Cardiac fibroblast (primary cell): Measurements from ENCODE around the gene WDR87.

Experiments
- DNase-seq, 2 donors: peaks; one replicate each; pipeline versions ENCODE4 v3.0.0 to v3.0.0-alpha.2; 2010; ENCODE audit warnings: low read depth in 2 of 2
- H3K4me3 ChIP-seq, 2 donors: replicated peaks in 1 of 2; 1 replicate in 1 of 2; 2 replicates in 1 of 2; pipeline ENCODE4 v1.5.1; 2011; ENCODE audit warnings: low read depth in 2 of 2, low read length in 2 of 2, mild to moderate bottlenecking in 2 of 2, moderate library complexity in 1 of 2
- TF ChIP-seq, protein P1 (sequence below): IDR thresholded peaks from one replicate; pipeline ENCODE4 v1.5.1; 2011; ENCODE audit warnings: low read depth, mild to moderate bottlenecking, low read length, inconsistent platforms

The WDR87 gene

GRCh38 chr19:37950471-37951175, 44.2 kb upstream of the WDR87 start:
- TF ChIP-seq, protein P1, sequence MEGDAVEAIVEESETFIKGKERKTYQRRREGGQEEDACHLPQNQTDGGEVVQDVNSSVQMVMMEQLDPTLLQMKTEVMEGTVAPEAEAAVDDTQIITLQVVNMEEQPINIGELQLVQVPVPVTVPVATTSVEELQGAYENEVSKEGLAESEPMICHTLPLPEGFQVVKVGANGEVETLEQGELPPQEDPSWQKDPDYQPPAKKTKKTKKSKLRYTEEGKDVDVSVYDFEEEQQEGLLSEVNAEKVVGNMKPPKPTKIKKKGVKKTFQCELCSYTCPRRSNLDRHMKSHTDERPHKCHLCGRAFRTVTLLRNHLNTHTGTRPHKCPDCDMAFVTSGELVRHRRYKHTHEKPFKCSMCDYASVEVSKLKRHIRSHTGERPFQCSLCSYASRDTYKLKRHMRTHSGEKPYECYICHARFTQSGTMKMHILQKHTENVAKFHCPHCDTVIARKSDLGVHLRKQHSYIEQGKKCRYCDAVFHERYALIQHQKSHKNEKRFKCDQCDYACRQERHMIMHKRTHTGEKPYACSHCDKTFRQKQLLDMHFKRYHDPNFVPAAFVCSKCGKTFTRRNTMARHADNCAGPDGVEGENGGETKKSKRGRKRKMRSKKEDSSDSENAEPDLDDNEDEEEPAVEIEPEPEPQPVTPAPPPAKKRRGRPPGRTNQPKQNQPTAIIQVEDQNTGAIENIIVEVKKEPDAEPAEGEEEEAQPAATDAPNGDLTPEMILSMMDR: no peak
- H3K4me3 ChIP-seq: no peak overlapping the region
- DNase-seq: no peak

- TF ChIP-seq, protein P1: no peak
- H3K4me3 ChIP-seq: no peak overlapping the region
- no peak for DNase-seq
These were observed 42.0 kb upstream of the WDR87 start for GRCh38 chr19:37948362-37948761.

- H3K4me3 ChIP-seq: no peak overlapping the region
- no peak for DNase-seq
- TF ChIP-seq, protein P1: no peak
These were observed 41.4 kb upstream of the WDR87 start for GRCh38 chr19:37947778-37948177.

GRCh38 chr19:37946132-37946531, 39.7 kb upstream of the WDR87 start:
- no peak overlapping the region for H3K4me3 ChIP-seq
- TF ChIP-seq, protein P1: no peak
- DNase-seq: no peak

- DNase-seq: no peak
- TF ChIP-seq, protein P1: no peak
- no peak overlapping the region for H3K4me3 ChIP-seq
These were observed 37.1 kb upstream of the WDR87 start for GRCh38 chr19:37943480-37943879.

DNA sequence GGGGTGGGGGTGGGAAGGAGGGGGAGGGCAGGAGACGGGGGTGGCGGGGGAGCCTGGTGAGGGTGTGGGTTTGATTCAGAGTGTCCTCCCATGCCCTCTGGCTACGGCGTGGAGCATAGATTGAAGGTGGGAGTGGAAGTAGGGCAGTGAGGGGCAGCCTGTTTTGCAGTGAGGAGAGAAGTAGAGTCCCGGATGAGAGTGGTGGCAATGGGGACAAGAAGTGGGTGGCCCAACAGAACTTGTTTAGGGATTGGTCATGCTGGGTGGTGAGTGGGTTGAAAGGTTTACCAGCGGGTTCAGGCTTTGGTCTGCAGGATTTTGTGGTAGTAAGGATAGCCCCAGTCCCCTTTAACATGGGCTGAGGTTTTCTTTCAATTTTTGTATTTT, 36.1 kb upstream of the WDR87 start:
- TF ChIP-seq, protein P1: no peak
- H3K4me3 ChIP-seq: no peak overlapping the region
- no peak for DNase-seq

GRCh38 chr19:37941782-37942515, 35.6 kb upstream of the WDR87 start:
- TF ChIP-seq, protein P1: no peak
- DNase-seq: no peak
- no peak overlapping the region for H3K4me3 ChIP-seq
